Retinal pigment epithelial cell (primary cell): ENCODE data around the gene PML.
"Not testable (repeated sequence)": the region's sequence is repeated elsewhere in the genome, so short reads cannot be mapped to it uniquely, and the experiment has no call there.

ENCODE experiments used
- DNase-seq: peaks from one replicate; pipeline ENCODE4 v3.0.0-alpha.2; 2010; ENCODE audit warnings: low read depth
- H3K4me3 ChIP-seq: 2 replicates; pipeline ENCODE4 v1.5.1; 2011; ENCODE audit warnings: mild to moderate bottlenecking, low read length, control low read depth, moderate library complexity
- TF ChIP-seq, protein P1 (sequence below): conservative IDR thresholded peaks from 2 replicates; pipeline ENCODE4 v1.5.1; 2011; ENCODE audit warnings: low read depth, low read length, control low read depth, inconsistent platforms

PML gene

DNA sequence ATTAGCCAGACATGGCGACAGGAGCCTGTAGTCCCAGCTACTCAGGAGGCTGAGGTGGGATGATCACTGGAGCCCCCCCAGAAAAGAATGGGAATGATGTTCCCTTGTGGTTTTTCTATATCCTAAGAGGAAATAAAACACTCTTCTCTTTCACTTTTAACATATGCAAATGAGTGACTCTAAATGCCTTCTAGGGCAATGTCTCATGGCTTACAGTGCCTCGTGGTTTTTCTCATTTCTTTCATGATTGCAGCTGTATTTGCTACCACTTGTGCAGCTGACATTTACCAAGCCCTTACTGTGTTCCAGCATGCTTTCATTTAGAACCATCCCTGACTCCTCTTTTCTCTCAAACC, 28.8 kb upstream of the PML start:
- DNase-seq: no peak
- TF ChIP-seq, protein P1, sequence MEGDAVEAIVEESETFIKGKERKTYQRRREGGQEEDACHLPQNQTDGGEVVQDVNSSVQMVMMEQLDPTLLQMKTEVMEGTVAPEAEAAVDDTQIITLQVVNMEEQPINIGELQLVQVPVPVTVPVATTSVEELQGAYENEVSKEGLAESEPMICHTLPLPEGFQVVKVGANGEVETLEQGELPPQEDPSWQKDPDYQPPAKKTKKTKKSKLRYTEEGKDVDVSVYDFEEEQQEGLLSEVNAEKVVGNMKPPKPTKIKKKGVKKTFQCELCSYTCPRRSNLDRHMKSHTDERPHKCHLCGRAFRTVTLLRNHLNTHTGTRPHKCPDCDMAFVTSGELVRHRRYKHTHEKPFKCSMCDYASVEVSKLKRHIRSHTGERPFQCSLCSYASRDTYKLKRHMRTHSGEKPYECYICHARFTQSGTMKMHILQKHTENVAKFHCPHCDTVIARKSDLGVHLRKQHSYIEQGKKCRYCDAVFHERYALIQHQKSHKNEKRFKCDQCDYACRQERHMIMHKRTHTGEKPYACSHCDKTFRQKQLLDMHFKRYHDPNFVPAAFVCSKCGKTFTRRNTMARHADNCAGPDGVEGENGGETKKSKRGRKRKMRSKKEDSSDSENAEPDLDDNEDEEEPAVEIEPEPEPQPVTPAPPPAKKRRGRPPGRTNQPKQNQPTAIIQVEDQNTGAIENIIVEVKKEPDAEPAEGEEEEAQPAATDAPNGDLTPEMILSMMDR: no peak
- H3K4me3 ChIP-seq: no peak overlapping the region

DNA sequence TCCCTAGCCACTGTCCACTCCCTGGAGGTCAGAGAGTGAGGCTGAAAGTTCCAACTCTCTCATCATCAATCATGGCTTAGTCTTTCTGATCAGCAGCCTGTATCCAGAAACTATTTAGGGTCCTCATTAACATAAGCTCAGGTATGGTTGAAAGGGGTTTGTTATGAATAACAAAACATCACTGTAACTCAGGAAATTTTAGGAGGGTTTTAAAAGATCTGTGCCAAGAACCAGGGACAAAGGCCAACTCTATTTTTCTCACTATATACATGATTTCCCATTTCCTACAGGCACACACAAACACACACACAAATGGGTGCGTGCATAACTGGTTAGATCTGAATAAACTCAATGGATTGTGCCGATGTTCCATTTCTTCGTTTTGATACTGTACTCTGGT, 26.1 kb upstream of the PML start:
- DNase-seq: no peak
- H3K4me3 ChIP-seq: no peak overlapping the region
- TF ChIP-seq, protein P1: no peak

DNA sequence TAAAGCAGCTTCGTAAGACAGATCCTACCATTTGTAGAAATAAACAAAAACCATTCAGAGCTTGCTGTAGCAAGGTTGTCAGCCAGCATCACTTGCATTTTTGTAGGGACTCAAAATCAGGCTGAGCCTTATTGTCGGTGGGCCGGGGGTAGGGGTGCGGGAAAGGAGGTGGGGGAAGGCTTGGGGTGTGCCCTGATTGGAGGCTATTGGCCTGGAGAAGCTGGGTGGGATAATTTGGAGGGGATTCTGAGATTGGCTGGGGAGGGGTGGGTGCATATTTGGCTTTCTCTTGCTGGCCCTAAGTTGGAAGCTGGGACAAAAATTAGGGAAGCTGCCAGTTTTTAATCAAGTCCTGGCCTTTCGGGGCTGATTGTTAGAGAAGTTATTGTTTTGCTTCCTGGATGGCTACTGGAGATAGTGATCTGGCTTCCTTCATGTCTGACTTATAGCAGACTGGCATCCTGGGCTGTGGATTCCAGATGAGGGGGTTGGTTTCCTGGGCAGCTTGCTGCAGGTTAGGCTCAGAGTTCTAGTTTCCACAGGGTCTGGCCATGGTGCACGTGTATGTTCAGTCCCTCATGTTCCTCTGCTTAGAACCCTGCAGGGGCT, 25.3 kb upstream of the PML start:
- DNase-seq: no peak
- no peak overlapping the region for H3K4me3 ChIP-seq
- TF ChIP-seq, protein P1: no peak

DNA sequence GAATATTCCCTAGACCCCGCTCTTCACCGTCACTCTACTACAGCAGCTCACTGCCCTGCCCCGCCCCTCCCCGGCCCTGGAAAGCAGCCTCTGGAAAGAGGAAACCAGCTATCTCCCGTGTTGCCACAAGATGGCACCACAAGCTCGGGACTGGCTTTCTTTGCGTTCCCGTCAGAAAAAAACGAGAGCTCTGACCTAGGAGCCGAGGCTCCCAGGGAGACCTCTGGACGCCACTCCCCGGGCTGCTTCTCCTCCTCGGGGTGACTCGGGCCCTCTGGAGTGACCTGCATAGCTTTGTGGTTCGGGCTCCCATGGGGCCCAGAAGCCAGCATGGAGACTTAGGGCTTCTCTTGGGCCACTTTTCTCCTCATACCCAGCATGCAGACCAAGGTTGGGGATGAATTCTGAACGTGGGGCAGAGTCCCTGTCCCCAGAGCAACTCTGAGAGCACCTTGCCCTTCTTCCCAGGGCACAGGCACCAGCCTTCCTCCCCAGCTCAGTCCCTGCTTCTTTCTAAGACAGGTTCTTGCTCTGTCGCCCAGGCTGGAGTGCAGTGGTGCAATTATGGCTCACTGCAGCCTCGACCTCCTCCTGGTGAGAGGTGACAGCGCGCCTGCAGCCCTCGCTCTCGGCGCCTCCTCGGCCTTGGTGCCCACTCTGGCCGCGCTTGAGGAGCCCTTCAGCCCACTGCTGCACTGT, 21.4 kb upstream of the PML start:
- no peak for DNase-seq
- H3K4me3 ChIP-seq: peak overlapping the region; percentile 15
- TF ChIP-seq, protein P1: peak; percentile 87

DNA sequence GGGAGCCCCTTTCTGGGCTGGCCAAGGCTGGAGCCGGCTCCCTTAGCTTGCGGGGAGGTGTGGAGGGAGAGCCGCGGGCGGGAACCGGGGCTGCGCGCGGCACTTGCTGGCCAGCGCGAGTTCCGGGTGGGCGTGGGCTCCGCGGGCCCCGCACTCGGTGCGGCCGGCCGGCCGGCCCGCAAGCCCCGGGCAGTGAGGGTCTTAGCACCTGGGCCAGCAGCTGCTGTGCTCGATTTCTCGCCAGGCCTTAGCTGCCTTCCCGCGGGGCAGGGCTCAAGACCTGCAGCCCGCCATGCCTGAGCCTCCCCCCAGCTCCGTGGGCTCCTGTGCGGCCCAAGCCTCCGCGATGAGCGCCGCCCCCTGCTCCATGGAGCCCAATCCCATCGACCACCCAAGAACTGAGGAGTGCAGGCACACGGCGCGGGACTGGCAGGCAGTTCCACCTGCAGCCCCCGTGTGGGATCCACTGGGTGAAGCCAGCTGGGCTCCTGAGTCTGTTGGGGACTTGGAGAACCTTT, 20.8 kb upstream of the PML start:
- H3K4me3 ChIP-seq, DNase-seq: not testable (repeated sequence)

DNA sequence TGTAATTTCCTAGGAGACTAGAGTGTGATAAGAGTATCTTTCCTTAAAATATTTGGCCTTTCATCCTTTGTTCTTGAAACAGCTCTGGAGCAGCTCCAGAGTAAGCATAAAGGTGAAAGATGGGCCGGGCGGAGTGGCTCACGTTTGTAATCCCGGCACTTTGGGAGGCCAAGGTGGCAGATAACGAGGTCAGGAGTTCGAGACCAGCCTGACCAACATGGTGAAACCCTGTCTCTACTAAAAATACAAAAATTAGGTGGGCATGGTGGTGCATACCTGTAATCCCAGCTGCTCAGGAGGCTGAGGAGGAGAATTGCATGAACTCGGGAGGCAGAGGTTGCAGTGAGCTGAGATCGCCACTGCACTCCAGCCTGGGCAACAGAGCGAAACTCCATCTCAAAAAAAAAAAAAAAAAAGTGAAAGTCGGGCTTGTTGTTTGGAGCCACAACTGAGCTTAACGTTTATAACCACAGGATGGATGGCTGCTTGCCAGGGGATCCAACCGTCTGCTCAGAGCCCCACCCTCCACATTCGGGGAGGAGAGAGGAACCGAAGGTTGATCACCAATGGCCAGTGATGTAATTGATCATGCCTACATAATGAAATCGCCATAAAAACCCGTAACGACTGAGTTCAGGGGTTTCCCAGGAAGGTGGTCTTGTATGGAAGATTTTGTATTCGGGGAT, 18.9 kb upstream of the PML start:
- not testable (repeated sequence) for DNase-seq, H3K4me3 ChIP-seq

DNA sequence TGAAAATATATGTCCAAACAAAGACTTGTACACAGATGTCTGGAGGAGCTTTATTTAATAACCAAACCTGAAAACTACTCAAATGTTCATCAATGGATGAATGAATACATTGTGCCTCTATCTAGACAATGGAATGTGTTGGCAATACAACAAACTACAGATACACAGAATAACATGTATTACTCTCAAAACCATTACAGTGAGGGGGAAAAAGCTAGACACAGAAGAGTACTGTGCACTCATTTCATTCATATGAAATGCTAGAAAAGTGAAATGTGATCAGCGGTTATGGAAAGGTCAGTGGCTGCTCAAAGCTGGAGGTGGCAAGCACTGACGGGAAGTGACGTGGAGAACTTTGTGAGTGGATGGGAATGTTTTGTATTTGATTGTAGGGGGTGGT, 15.6 kb upstream of the PML start:
- no peak for DNase-seq
- H3K4me3 ChIP-seq: no peak overlapping the region
- TF ChIP-seq, protein P1: no peak

DNA sequence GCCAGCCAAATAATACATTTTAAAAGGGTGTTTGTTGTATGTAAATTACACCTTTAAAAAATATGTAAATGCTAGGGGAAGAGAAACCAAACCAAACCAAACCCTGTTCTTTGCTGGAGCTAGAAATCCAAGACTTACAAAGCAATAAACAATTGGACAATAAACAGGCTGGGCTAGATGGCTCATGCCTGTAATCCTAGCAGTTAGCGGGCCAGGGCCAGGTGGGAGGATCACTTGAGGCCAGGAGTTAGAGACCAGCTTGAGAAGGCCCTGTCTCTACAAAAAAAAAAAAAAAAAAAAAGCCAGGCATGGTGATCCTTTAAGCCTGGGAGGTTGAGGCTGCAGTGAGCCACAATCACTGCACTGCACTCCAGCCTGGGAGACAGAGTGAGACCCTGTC, 14.9 kb upstream of the PML start:
- DNase-seq: no peak
- TF ChIP-seq, protein P1: no peak
- no peak overlapping the region for H3K4me3 ChIP-seq
